GM19328 (cell line): ENCODE measurements around the gene RECK.

Experiments
- ATAC-seq: cut with Tn5 transposase; IDR thresholded peaks from one replicate; pipeline ENCODE4 v1.9.1; 2021; ENCODE audit warnings: mild to moderate bottlenecking, moderate library complexity; ENCODE audit not compliant: unreplicated experiment

Gene RECK

DNA sequence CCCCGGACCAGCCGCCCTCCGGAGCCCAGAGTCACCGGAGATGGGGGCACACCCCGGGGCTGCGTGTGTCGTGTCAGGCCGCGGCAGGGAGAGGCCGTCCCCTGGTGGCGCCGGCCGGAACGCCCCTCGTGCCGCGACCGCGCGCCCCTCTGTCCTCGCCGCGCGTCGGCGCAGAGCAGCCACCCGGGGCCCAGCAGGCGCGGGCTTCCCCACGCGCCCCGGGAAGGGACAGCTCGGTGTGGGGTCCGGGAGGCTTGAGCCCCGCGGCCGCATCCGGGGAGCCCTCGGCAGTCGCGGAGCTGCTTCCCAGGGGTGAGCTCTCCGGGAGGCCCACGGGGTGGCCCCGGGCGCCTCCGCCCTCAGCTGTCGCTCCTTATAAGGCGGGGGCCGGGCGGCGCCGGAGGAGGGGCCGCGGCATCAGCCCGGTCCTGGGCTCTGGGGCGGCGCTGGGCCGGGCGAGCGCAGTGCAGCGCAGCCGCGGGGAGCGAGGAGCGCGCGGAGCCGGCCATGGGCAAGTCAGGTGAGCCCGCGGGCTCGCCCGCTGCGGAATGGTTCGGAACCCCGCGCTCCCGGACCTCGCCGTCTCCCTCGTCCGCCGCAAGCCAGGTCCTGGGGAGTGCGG is 99.7 kb downstream of the RECK start, which contains the start of gene GLIPR2:
GLIPR2 (plus strand) TSS at position 462 of the 622 bp plus-strand sequence; CDS start at position 508, 46 bp downstream.
- ATAC-seq, result peak; percentile 95

- ATAC-seq, result peak; percentile 23
Measured at GRCh38 chr9:36136894-36137391, 100.2 kb downstream of the RECK start.

- ATAC-seq, result no peak
Measured at GRCh38 chr9:36137392-36138004, 100.8 kb downstream of the RECK start.

DNA sequence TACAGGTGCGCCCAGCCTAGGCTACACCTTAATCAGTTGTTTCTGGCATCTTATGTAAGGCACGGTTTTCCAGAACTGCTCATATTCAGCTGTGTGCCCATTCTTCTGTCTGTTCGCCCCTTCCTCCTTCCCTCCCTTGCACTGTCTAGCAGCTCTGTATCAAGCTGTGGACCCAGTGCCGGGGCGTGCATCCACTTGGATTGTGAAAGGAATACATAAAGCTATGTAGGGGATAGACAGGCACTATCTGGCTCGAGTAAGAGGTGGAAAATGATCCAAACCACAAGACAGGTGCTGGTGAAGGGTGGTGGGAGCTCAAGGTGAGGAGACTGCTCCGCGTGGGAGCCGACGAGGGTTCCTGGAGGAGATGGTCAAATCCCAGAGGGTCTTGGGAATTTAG is 101.8 kb downstream of the RECK start:
- no peak for ATAC-seq

DNA sequence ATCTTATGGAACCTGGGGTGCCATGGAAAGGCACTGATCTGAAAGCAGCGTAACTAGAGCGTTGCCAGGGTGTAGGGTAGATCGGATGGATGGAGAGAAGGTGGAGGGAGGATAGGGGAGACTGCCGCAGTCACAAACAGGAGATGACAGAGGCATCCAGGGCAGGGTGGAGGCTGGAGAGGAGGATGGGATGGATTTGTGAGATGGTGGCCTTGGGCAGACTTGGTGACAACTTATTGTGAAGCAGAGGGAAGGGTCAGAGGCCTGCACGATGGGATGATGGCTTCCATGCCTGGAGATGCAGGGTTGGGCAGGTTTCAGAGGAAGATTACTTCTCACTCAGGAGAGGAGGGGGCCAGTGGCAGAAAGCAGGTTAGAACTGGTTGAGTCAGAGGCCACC is 102.2 kb downstream of the RECK start:
- no peak for ATAC-seq

DNA sequence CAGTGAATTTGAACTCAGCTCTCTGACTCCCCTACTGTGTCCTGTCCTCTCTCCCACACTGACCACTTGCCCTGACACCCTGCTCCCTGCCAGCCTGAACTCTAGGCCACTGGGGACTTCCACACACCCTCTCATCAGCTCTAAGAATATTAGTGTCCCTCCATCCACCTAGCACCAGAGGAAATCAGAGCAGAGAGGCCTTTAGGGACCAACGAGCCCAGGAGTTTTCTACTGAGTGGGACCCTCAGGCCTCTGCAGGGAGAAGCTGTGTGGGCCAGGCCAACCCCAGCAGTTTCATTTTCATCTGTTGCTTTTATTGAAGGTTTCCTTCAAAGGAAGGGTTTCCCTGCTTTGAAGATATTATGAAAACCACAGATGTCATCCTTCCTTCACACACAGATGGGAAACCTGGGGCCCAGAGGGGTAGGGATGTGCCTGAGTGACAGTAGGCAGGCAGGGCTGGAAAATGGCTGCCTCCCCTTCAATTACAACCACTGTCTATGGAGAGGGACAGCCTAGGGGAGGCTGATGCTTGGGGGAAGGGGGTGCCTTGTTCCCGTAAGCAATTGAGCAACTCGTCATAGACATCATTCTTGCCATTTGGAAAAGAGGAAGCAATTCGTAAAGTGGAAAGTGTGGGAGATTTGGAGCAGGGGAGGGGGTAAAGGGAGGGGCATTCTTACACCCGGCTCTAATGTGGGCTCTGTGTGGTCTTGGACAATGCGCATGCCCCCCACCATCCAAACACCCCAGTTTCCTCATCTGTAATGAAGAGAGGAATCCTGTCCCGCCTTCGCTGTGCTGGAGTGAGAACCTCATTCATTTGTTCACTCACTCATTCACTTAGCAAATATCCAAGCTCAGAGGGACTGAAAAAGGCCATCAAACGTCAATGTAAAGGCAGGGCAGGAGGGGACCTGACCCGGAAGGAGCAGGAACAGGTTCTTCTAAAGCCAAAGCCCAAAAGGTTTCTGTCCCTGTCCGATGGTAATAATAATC is 103.7 kb downstream of the RECK start:
- ATAC-seq, result no peak

DNA sequence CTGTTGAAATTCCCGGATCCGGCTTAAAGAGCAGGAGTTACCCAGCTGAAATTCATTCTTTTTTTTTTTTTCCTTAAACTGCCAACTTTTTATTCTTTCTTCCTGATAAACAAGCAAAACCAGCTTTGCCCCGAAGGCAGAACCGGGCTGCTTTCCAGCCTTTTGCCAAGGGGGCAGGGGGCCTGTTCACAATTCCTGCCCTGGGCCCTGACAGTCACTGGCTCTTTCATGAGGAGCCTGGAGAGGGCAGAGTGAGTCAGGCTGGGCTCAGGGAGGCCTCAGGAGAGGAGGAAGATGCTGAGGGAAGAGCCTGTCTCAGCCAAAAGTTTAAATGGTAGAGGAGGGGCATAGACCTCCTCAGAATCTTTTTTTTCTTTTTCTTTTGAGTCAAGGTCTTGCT is 104.6 kb downstream of the RECK start:
- ATAC-seq, result no peak

- no peak for ATAC-seq
Measured at GRCh38 chr9:36141761-36142160, 105.0 kb downstream of the RECK start.

DNA sequence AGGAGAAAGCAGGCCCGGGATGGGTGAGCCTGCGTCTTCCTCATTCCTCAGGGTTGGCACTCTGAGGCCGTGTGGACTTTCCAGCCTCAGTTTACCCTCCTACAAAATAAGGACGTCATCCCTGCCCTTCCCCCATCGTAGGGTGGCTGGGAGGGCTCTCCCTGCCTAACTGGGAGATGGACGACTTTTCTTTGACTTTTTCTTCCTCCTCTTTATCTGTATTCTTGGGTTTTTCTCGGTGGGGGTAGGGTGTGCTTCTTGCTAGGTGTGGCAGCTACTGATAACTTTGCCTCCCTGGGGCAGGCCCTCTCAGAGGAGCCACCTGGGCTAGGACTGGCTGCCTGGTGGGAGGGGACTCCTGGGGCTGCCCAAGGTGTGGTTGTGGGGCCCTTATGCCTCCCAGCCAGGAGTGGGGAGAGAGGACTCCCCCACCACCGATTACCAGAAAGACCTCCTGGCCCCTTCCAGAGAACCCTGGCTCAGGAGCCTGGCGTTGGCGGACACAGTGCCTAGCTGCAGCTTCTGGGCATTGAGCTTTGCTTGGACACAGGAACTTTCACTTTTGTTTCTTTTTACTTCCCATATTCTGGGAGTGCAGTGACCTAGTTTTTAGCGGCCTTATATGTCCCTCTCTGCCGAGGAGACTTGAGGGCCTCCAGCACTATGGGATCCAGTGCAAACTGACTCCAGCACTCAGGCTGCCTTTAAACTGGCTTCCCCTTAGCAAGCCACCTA is 106.0 kb downstream of the RECK start:
- no peak for ATAC-seq

- ATAC-seq, result no peak
Measured at GRCh38 chr9:36143245-36143641, 106.5 kb downstream of the RECK start.

- no peak for ATAC-seq
Measured at GRCh38 chr9:36144309-36145232, 107.9 kb downstream of the RECK start.

- ATAC-seq, result no peak
Measured at GRCh38 chr9:36145970-36146369, 109.3 kb downstream of the RECK start.

DNA sequence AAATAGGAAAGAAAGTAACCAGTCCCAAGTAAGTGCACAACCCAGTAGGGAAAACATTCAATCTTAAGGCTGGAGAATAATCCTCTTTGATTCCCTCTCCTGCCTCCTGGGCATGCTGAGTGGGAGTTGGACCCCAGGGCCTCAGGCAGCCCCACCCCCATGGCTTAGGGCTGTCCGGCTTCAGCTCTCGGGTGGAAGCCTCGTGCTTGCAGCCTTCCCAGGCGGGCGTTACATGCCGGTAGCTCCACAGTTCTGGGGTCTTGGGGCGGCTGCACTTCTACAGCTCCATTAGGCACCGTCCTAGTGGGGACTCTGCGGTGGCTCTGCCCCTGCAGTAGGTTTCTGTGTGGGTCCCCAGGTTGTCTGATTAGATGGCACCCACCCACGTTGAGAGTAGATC is 109.9 kb downstream of the RECK start:
- ATAC-seq, result no peak

GRCh38 chr9:36147441-36148175 is 110.9 kb downstream of the RECK start:
- no peak for ATAC-seq

- no peak for ATAC-seq
Measured at GRCh38 chr9:36148311-36149051, 111.8 kb downstream of the RECK start.

- ATAC-seq, result no peak
Measured at GRCh38 chr9:36149197-36149596, 112.5 kb downstream of the RECK start.

GRCh38 chr9:36150574-36151315 is 114.0 kb downstream of the RECK start:
- no peak for ATAC-seq
